ENCODE results near the gene CSF1.

The CSF1 gene

GRCh38 chr1:109907190-109907774, 3.4 kb upstream of the CSF1 start:
- TF ChIP-seq CTCF (IDR thresholded peaks at IDR 0.05) = no peak
- DNase-seq (ENCODE audit: low spot score) = no peak
- Histone ChIP-seq H3K27ac (no peak overlapping the region), H3K4me3 (no peak overlapping the region)

- DNase-seq (ENCODE audit: low spot score) = no peak
- TF ChIP-seq CTCF (IDR thresholded peaks at IDR 0.05) = no peak
- H3K27ac ChIP-seq = no peak overlapping the region
Measured at GRCh38 chr1:109908836-109909235, 1.8 kb upstream of the CSF1 start.

GRCh38 chr1:109909561-109909960, 1.1 kb upstream of the CSF1 start:
- no peak overlapping the region for H3K4me3 ChIP-seq
- no peak for TF ChIP-seq CTCF (IDR thresholded peaks at IDR 0.05)
- DNase-seq (ENCODE audit: low spot score) = no peak
- peak overlapping the region in 1 of 2 donors; percentile 94 for H3K27ac ChIP-seq

More at GRCh38 chr1:109908836-109909235, 1.8 kb upstream of the CSF1 start:
- H3K4me3 ChIP-seq = no peak overlapping the region

GRCh38 chr1:109910963-109911798, 532 bp downstream of the CSF1 start:
- no peak for TF ChIP-seq CTCF (IDR thresholded peaks at IDR 0.05)
- no peak for DNase-seq (ENCODE audit: low spot score)
- peak overlapping the region; percentile 71 to 94 for H3K27ac ChIP-seq
- peak overlapping the region; percentile 82 for H3K4me3 ChIP-seq

GRCh38 chr1:109912214-109912861, 1.7 kb downstream of the CSF1 start:
- TF ChIP-seq CTCF (IDR thresholded peaks at IDR 0.05) = no peak
- no peak for DNase-seq (ENCODE audit: low spot score)
- Histone ChIP-seq H3K27ac (peak overlapping the region; percentile 44 to 94), H3K4me3 (peak overlapping the region; percentile 82)

- Histone ChIP-seq H3K27ac (peak overlapping the region; percentile 44 to 94), H3K4me3 (peak overlapping the region; percentile 82)
- no peak for DNase-seq (ENCODE audit: low spot score)
- TF ChIP-seq CTCF (IDR thresholded peaks at IDR 0.05) = no peak
Measured at GRCh38 chr1:109912873-109913272, 2.2 kb downstream of the CSF1 start.
